HG02678 (cell line): ENCODE data around the gene CLNS1A.
A peak's percentile ranks its signal among the peaks of the same experiment; 100 is the strongest.
"Not testable (repeated sequence)": the region's sequence is repeated elsewhere in the genome, so short reads cannot be mapped to it uniquely, and the experiment has no call there.

Experiments
- ATAC-seq: cut with Tn5 transposase; IDR thresholded peaks from one replicate; pipeline ENCODE4 v1.9.1; 2021; ENCODE audit warnings: mild to moderate bottlenecking, moderate library complexity; ENCODE audit not compliant: unreplicated experiment

CLNS1A gene

DNA sequence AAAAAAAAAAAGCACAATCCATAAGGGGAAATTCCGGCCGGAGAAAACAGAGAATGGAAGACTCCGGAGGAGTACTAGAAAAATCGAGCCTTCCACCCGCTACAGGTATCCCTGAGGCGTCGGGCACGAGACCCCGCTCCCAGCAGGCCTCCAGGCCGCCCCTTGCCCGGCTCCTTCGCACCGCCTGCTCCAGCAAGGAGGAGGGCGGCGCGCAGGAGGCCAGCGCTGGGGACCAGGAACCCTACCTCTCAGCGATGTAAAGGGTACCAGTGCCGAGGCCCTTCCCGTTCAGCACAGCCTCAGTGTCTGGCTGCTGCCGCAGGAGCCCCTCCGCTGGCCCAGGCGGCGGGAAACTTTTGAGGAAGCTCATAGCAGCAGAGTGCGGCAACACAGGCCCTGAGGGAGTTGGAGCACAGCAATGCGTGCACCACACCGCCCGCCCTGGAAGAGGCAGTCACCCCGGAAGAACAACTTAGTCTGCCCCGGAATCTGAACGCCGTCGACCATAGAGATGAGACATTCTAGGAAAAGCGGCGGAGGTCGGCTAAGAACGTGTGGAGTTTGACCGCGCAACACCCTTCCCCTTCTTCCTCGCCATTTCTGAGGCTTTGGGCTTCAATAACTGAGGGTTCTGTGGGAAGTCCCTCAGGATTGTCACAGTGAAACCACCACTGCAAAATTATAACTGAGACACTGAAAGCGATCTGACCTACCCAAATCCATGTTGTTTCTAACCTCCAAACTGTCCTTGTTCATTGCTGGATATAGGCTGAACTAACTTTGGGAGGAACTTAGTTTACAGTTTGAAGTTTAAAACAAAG, at the start of gene CLNS1A:
CLNS1A (minus strand) TSS at position 450 of the 821 bp plus-strand sequence; CDS start at position 370, 80 bp downstream.
- peak; percentile 97 for ATAC-seq

- no peak for ATAC-seq
Measured at GRCh38 chr11:77687088-77687487, 49.5 kb upstream of the CLNS1A start.

- no peak for ATAC-seq
Measured at GRCh38 chr11:77677138-77677537, 39.5 kb upstream of the CLNS1A start.

DNA sequence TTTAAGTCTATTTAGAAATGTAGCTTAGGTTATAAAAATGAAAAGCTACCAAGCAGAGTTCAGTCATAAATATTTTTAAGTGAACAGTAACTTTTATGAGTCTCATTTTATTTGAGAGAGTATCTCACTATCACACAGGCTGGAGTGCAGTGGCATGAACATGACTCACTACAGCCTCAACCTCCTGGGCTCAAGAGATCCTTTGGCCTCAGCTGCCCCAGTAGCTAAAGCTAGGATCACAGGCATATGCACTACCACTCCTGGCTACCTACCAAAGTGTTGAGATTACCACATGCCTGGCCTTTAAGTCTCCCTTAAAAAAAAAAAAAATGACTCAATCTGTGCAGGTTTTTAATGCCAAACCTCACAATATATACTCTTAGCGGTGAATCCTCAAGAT, 34.7 kb upstream of the CLNS1A start:
- no peak for ATAC-seq

- ATAC-seq: no peak
Measured at GRCh38 chr11:77669848-77670511, 32.4 kb upstream of the CLNS1A start.

DNA sequence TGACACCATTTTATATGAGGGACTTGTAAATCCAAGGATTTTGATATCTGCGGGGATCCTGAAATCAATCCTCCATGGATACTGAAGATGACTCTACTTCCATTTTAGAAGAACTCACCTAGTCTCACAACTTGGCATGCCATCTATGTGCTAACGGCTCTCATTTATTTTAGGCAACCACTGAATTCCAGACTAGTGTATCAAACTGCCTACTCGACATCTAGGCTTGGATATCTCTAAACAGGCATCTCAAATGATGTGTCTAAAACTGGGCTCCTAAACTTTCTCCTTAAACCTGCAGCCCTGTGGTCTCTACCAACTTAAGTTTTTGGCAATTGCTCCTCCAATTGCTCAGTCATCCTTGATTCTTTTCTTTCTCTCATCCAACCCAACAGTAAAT, 31.2 kb upstream of the CLNS1A start:
- ATAC-seq: no peak

DNA sequence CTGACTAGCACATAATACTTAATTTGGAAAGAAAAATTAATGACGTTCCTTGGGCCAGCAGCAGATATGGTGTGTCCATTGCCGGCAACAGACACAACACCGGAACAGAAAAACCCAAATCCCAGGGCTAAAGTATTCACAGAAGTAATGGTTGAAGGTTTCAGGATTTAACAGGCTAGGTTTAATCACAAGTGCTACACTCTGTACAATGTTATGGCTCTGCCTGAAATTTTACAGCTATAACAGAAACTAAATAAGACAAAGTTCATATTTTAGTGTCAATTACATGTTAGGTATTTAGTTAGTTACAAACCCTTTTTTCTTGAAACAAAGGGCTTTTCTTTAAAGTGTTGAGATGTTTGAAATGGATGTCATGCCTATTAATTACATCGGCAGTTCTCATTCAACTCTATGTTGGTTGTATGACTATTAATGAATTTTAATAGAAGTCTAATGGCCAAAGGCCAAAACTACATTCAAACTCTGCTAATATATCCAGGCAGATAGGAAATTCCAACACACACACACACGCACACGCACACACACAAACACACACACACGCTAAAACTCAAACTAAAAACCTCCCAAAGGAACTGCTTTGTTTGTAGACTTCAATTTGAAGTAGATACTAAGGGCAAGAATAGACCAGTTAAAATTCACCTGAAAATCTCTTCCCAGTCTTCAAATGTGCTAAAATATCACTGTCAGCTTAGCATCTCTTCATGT, 27.8 kb upstream of the CLNS1A start:
- no peak for ATAC-seq

GRCh38 chr11:77661670-77662069, 24.1 kb upstream of the CLNS1A start:
- no peak for ATAC-seq

GRCh38 chr11:77660947-77661346, 23.4 kb upstream of the CLNS1A start:
- ATAC-seq: no peak

- ATAC-seq: no peak
Measured at GRCh38 chr11:77658213-77659013, 20.8 kb upstream of the CLNS1A start.

GRCh38 chr11:77656362-77656761, 18.8 kb upstream of the CLNS1A start:
- no peak for ATAC-seq

- ATAC-seq: no peak
Measured at GRCh38 chr11:77654770-77655434, 17.3 kb upstream of the CLNS1A start.

GRCh38 chr11:77650123-77650522, 12.5 kb upstream of the CLNS1A start:
- ATAC-seq: no peak

DNA sequence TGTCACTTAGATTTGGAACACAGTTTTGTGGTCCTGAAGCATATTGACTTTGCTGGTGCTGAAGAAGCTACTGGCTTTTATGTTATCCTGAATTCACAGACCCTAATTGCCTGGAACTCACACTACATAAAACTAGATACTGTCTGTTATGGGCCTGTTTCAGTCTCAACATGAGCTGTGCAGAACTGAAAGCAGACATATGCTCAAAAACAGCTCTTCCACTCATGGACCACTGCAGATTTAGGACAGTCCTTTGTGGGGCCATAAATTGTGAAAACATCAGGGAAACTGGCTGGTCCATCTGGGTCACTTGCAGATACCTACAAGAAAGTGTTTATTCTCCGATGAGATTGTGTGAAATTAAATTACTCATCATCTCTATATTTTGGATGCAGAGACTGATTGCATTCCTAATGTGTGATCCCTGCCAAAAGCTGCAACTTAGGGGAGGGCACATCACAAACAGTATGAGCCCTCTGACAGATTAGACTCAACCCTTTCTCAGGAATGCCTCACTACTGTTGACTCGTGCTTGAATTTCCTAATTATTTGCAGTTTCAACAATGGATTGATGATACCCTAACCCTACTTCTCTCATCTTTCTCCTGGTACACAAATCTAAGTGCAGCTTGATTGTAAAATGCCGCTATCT, 10.2 kb upstream of the CLNS1A start:
- ATAC-seq: no peak

- ATAC-seq: no peak
Measured at GRCh38 chr11:77644887-77645286, 7.3 kb upstream of the CLNS1A start.

GRCh38 chr11:77642228-77642627, 4.6 kb upstream of the CLNS1A start:
- ATAC-seq: no peak

- ATAC-seq: no peak
Measured at GRCh38 chr11:77636731-77637344, 756 bp downstream of the CLNS1A start.

- not testable (repeated sequence) for ATAC-seq
Measured at GRCh38 chr11:77633926-77634325, 3.7 kb downstream of the CLNS1A start.

GRCh38 chr11:77630157-77630710, 7.4 kb downstream of the CLNS1A start:
- no peak for ATAC-seq
